HCT116 (cell line): Measurements from ENCODE around the gene STPG2. TPM values are rescaled to one million over a fixed set of nuclear protein-coding genes. Genes with fewer than 3 reads are reported as not detected.

Experiments
- ATAC-seq: fragments of 200-7000 bp; cut with Tn5 transposase; 2 replicates; pipeline ENCODE4 v1.9.1; 2020; ENCODE audit warnings: mild to moderate bottlenecking, moderate library complexity
- BruUV-seq: library from RNA; stranded (reverse); fragments of 400-500 nt; replicated peaks from 2 replicates; lab custom pipeline; 2021; lab: Mats Ljungman, UMichigan
- CTCF ChIA-PET: fragments of 300-600 bp; sonication (Branson Sonifier 250); formaldehyde crosslinking; loops from one replicate; lab custom pipeline; 2021; ENCODE audit warnings: antibody characterized with exemption; lab: Charles Lee
- POLR2A ChIA-PET: fragments of 300-600, 350-600 bp; sonication (Branson Sonifier 250); formaldehyde crosslinking; loops from one replicate; lab custom pipeline; 2021; ENCODE audit warnings: antibody characterized with exemption; lab: Charles Lee
- RAD21 ChIA-PET, 2 experiments: fragments of 300-600 bp; sonication (Branson Sonifier 250); formaldehyde crosslinking; loops; one replicate each; lab custom pipeline; 2023; ENCODE audit warnings: low total read pairs in 2 of 2; ENCODE audit not compliant: uncharacterized antibody in 2 of 2, unreplicated experiment in 2 of 2, low non-redundant PET in 1 of 2; lab: Charles Lee
- DNase-seq: peaks from one replicate; pipeline ENCODE4 v3.0.0-alpha.2; 2010; ENCODE audit warnings: low read depth, low spot score
- H2AFZ ChIP-seq: fragments of 200-600 bp; shearing (Covaris generic), sonication (generic); 2 replicates; pipeline ENCODE4 v1.6.1; 2017; ENCODE audit warnings: low read depth, mixed run types, mixed read lengths, antibody characterized with exemption, low read length; ENCODE audit not compliant: poor library complexity, severe bottlenecking
- H3K27ac ChIP-seq: 2 replicates; pipeline ENCODE4 v1.5.1; 2012; ENCODE audit warnings: low read depth, low read length
- H3K27me3 ChIP-seq: fragments of 200-600 bp; sonication (generic); 2 replicates; pipeline ENCODE4 v1.6.1; 2016; ENCODE audit warnings: mixed run types, low read length, mixed read lengths; ENCODE audit not compliant: insufficient read depth
- H3K36me3 ChIP-seq, 2 experiments: fragments of 200-500 bp in 1 of 2; fragments of 200-600 bp in 1 of 2; sonication (Bioruptor generic) in 1 of 2; sonication (generic) in 1 of 2; 2 replicates each; pipeline versions ENCODE4 v1.5.1 to v1.6.1; 2014 to 2016; ENCODE audit warnings: low read length in 2 of 2, inconsistent platforms in 1 of 2, mixed read lengths in 1 of 2, mixed run types in 1 of 2; ENCODE audit not compliant: insufficient read depth in 2 of 2, control insufficient read depth in 1 of 2
- H3K4me1 ChIP-seq, 2 experiments: fragments of 200-600 bp in 1 of 2; sonication (generic) in 1 of 2; 2 replicates each; pipeline versions ENCODE4 v1.5.1 to v1.6.1; 2012 to 2017; ENCODE audit warnings: low read length in 2 of 2, inconsistent platforms in 1 of 2, mild to moderate bottlenecking in 1 of 2, mixed read lengths in 1 of 2, mixed run types in 1 of 2, moderate library complexity in 1 of 2; ENCODE audit not compliant: insufficient read depth in 2 of 2, control insufficient read depth in 1 of 2
- H3K4me2 ChIP-seq: fragments of 200-600 bp; sonication (generic); 2 replicates; pipeline ENCODE4 v1.6.1; 2017; ENCODE audit warnings: mixed run types, low read length, mixed read lengths
- H3K4me3 ChIP-seq, 2 experiments: fragments of 200-600 bp in 1 of 2; sonication (generic) in 1 of 2; replicated peaks in 1 of 2; 2 replicates each; pipeline ENCODE4 v1.5.1; 2011 to 2016; ENCODE audit warnings: low read length in 2 of 2, control low read depth in 1 of 2, low read depth in 1 of 2, mild to moderate bottlenecking in 1 of 2, mixed read lengths in 1 of 2, mixed run types in 1 of 2
- H3K79me2 ChIP-seq: fragments of 200-600 bp; sonication (generic); 2 replicates; pipeline ENCODE4 v1.6.1; 2017; ENCODE audit warnings: mild to moderate bottlenecking, mixed run types, low read length, moderate library complexity, mixed read lengths; ENCODE audit not compliant: insufficient read depth
- H3K9ac ChIP-seq: fragments of 200-600 bp; sonication (generic); 2 replicates; pipeline ENCODE4 v1.6.1; 2016; ENCODE audit warnings: low read length, mixed read lengths
- H3K9me2 ChIP-seq: fragments of 200-600 bp; sonication (generic), shearing (Covaris generic); 2 replicates; pipeline ENCODE4 v1.6.1; 2017; ENCODE audit warnings: mixed run types, mild to moderate bottlenecking, moderate library complexity; ENCODE audit not compliant: insufficient read depth
- H3K9me3 ChIP-seq, 2 experiments: fragments of 200-500 bp in 1 of 2; fragments of 200-600 bp in 1 of 2; sonication (Bioruptor generic) in 1 of 2; sonication (generic) in 1 of 2; 2 replicates each; pipeline ENCODE4 v1.6.1; 2014 to 2017; ENCODE audit warnings: low read length in 2 of 2, mixed read lengths in 2 of 2, inconsistent platforms in 1 of 2, low read depth in 1 of 2, mild to moderate bottlenecking in 1 of 2, mixed run types in 1 of 2, moderate library complexity in 1 of 2; ENCODE audit not compliant: control insufficient read depth in 1 of 2, insufficient read depth in 1 of 2
- H4K20me1 ChIP-seq: fragments of 200-600 bp; sonication (generic), shearing (Covaris generic); 2 replicates; pipeline ENCODE4 v1.6.1; 2017; ENCODE audit warnings: mixed run types, mild to moderate bottlenecking, moderate library complexity; ENCODE audit not compliant: insufficient read depth
- EZH2 ChIP-seq: fragments of 200-600 bp; sonication (generic); IDR thresholded peaks from 2 replicates; pipeline ENCODE4 v1.6.1; 2017; ENCODE audit warnings: antibody characterized with exemption, mixed run types
- FOSL1 ChIP-seq: IDR thresholded peaks from 2 replicates; pipeline ENCODE4 v1.6.1; 2012; ENCODE audit warnings: low read depth
- JUND ChIP-seq: IDR thresholded peaks from 2 replicates; pipeline ENCODE4 v1.6.1; 2012
- POLR2A ChIP-seq: IDR thresholded peaks from 2 replicates; pipeline ENCODE4 v1.7.0; 2011; ENCODE audit warnings: borderline replicate concordance; ENCODE audit not compliant: insufficient read depth, insufficient read length; ENCODE audit errors: extremely low read depth
- SIN3A ChIP-seq: IDR thresholded peaks from 2 replicates; pipeline ENCODE4 v1.6.1; 2012; ENCODE audit warnings: low read depth
- SP1 ChIP-seq: IDR thresholded peaks from 2 replicates; pipeline ENCODE4 v1.6.1; 2012; ENCODE audit warnings: low read depth
- TCF7L2 ChIP-seq: IDR thresholded peaks from 2 replicates; pipeline ENCODE4 v1.7.0; 2011; ENCODE audit warnings: borderline replicate concordance, inconsistent platforms; ENCODE audit not compliant: insufficient read depth, insufficient read length; ENCODE audit errors: extremely low read depth
- intact Hi-C: fragments of 100-400 bp; cut with micrococcal nuclease; formaldehyde crosslinking; loops from 2 replicates; pipeline ENCODE4 v1.10.0; 2022
- total RNA-seq: library from RNA; stranded (reverse); gene quantifications from one replicate; pipeline ENCODE4 v1.2.1, GENCODE V29; 2021; ENCODE audit not compliant: unreplicated experiment
- TF ChIP-seq, protein P1 (sequence below), 3 experiments: fragments of 200-600 bp in 1 of 3; sonication (generic) in 1 of 3; IDR thresholded peaks in 2 of 3; conservative IDR thresholded peaks in 1 of 3; 2 replicates each; pipeline ENCODE4 v1.5.1; 2012 to 2017; ENCODE audit warnings: low read depth in 2 of 3, low read length in 2 of 3, antibody characterized with exemption in 1 of 3, borderline replicate concordance in 1 of 3, control low read depth in 1 of 3, mild to moderate bottlenecking in 1 of 3, mixed read lengths in 1 of 3, mixed run types in 1 of 3, moderate library complexity in 1 of 3; ENCODE audit not compliant: insufficient read depth in 1 of 3

The STPG2 gene
- total RNA-seq, 1 experiment from 2014 or later, result not detected

- DNase-seq, result peak; percentile 15
- no peak overlapping the region for H3K27ac ChIP-seq
- CTCF ChIA-PET, result no interaction called here
- peak; percentile 65 for TF ChIP-seq FOSL1
- peak; percentile 37; the same call in 1 of the 2 replicates for TF ChIP-seq JUND
- TF ChIP-seq TCF7L2, result no peak
- no peaks in the 10 kb centered on the region for H4K20me1 ChIP-seq
- no peak overlapping the region for H3K4me3 ChIP-seq
- H3K36me3 ChIP-seq, result no peaks in the 10 kb centered on the region
- H3K9ac ChIP-seq, result no peak overlapping the region
- no peaks in the 10 kb centered on the region for H3K9me2 ChIP-seq
- H3K79me2 ChIP-seq, result no peaks in the 10 kb centered on the region
- no peak for ATAC-seq
- POLR2A ChIA-PET, result no interaction called here
- RAD21 ChIA-PET, result no interaction called here
- H3K4me2 ChIP-seq, result peak overlapping the region; percentile 19; the same call in 1 of the 2 replicates
- no peak overlapping the region for H2AFZ ChIP-seq
- no TSS peak for BruUV-seq
- peaks cover 7 to 8% of the 10 kb centered on the region in 2 experiments; a peak in 1 of 4 replicates for H3K9me3 ChIP-seq
- H3K4me1 ChIP-seq, result peaks cover 0 to 9% of the 10 kb centered on the region in 2 experiments; a peak in 2 of 4 replicates
- intact Hi-C loops, result no loop called here
- no peaks in the 10 kb centered on the region for H3K27me3 ChIP-seq
Observed at GRCh38 chr4:97942137-97942536, 201.1 kb downstream of the STPG2 start.

GRCh38 chr4:97938141-97938540 is 205.1 kb downstream of the STPG2 start:
- H3K27ac ChIP-seq, result no peak overlapping the region
- no peak overlapping the region for H3K4me3 ChIP-seq
- CTCF ChIA-PET, result no interaction called here
- no peaks in the 10 kb centered on the region for H4K20me1 ChIP-seq
- DNase-seq (no peak), ATAC-seq (no peak)
- H3K9me2 ChIP-seq, result no peaks in the 10 kb centered on the region
- peaks cover 0 to 9% of the 10 kb centered on the region in 2 experiments; a peak in 2 of 4 replicates for H3K4me1 ChIP-seq
- TF ChIP-seq POLR2A, result no peak
- TF ChIP-seq SIN3A, result no peak
- no peak for TF ChIP-seq SP1
- no peak for TF ChIP-seq EZH2
- no peak for TF ChIP-seq TCF7L2
- TF ChIP-seq, protein P1, sequence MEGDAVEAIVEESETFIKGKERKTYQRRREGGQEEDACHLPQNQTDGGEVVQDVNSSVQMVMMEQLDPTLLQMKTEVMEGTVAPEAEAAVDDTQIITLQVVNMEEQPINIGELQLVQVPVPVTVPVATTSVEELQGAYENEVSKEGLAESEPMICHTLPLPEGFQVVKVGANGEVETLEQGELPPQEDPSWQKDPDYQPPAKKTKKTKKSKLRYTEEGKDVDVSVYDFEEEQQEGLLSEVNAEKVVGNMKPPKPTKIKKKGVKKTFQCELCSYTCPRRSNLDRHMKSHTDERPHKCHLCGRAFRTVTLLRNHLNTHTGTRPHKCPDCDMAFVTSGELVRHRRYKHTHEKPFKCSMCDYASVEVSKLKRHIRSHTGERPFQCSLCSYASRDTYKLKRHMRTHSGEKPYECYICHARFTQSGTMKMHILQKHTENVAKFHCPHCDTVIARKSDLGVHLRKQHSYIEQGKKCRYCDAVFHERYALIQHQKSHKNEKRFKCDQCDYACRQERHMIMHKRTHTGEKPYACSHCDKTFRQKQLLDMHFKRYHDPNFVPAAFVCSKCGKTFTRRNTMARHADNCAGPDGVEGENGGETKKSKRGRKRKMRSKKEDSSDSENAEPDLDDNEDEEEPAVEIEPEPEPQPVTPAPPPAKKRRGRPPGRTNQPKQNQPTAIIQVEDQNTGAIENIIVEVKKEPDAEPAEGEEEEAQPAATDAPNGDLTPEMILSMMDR (IDR thresholded peaks at IDR 0.05 in 2 of 3, conservative IDR thresholded peaks at IDR 0.05 in 1 of 3; ENCODE audit: borderline replicate concordance in 1 of 3, insufficient read depth in 1 of 3, low read depth in 2 of 3, low read length in 2 of 3), result no peak
- no peak overlapping the region for H3K4me2 ChIP-seq
- H3K27me3 ChIP-seq, result no peaks in the 10 kb centered on the region
- RAD21 ChIA-PET, result no interaction called here
- no peaks in the 10 kb centered on the region for H3K79me2 ChIP-seq
- no TSS peak for BruUV-seq
- no peak overlapping the region for H3K9ac ChIP-seq
- no peak overlapping the region for H2AFZ ChIP-seq
- intact Hi-C loops, result no loop called here
- H3K9me3 ChIP-seq, result peaks cover 7 to 8% of the 10 kb centered on the region in 2 experiments; a peak in 1 of 4 replicates
- POLR2A ChIA-PET, result no interaction called here
- no peaks in the 10 kb centered on the region for H3K36me3 ChIP-seq
